Subcutaneous adipose tissue (tissue), 4 donors: ENCODE results near the gene STEAP3. TPM values are rescaled to one million over a fixed set of nuclear protein-coding genes. Genes with fewer than 3 reads are reported as not detected.

Source experiments
- CTCF ChIP-seq: fragments of 450-650 bp; IDR thresholded peaks from one replicate; pipeline ENCODE4 v1.5.1; 2016; ENCODE audit warnings: low read depth, mild to moderate bottlenecking, control low read depth, antibody characterized with exemption, moderate library complexity
- total RNA-seq, 4 donors: library from RNA; depleted of rRNA; stranded (reverse); fragments of >200 nt; gene quantifications; one replicate each; pipeline ENCODE4 v1.1.0, GENCODE V29; 2016

The STEAP3 gene
- total RNA-seq, 4 donors from 2014 or later: 11.0 to 17.9 (median 14.4) TPM

GRCh38 chr2:119201815-119202214, 21.8 kb upstream of the STEAP3 start:
- TF ChIP-seq CTCF: no peak

- no peak for TF ChIP-seq CTCF
Measured at GRCh38 chr2:119202610-119203310, 20.9 kb upstream of the STEAP3 start.

GRCh38 chr2:119204525-119204924, 19.1 kb upstream of the STEAP3 start:
- TF ChIP-seq CTCF: no peak

- TF ChIP-seq CTCF: no peak
Measured at GRCh38 chr2:119205001-119205706, 18.5 kb upstream of the STEAP3 start.

GRCh38 chr2:119206201-119206600, 17.4 kb upstream of the STEAP3 start:
- no peak for TF ChIP-seq CTCF

GRCh38 chr2:119207447-119207846, 16.2 kb upstream of the STEAP3 start:
- TF ChIP-seq CTCF: no peak

GRCh38 chr2:119208791-119209203, 14.8 kb upstream of the STEAP3 start:
- no peak for TF ChIP-seq CTCF
